ENCODE measurements around the gene NTSR1. TPM values are rescaled to one million over a fixed set of nuclear protein-coding genes. Genes with fewer than 3 reads are reported as not detected.

NTSR1 gene
- total and polyA plus RNA-seq, 11 donors: 0.01 to 0.32 (median 0.07) TPM; not detected in 7

- no peak for TF ChIP-seq CTCF (IDR thresholded peaks at IDR 0.05)
- TF ChIP-seq POLR2A (IDR thresholded peaks at IDR 0.05): no peak
- no peaks in the 10 kb centered on the region for H3K9me3 ChIP-seq
- intact Hi-C loops (cut with DNase I): no loop called here
- ATAC-seq (no peak), DNase-seq (peak in 2 of 5 donors; percentile 12 to 18)
- peaks cover 0 to 29% (median 2%) of the 10 kb centered on the region in 9 donors for H3K27me3 ChIP-seq
- peaks cover 0 to 5% (median 0%) of the 10 kb centered on the region in 12 donors for H3K4me1 ChIP-seq
- no peaks in the 10 kb centered on the region for H3K36me3 ChIP-seq
- WGBS, 4 donors: 61 to 76% (median 64%) methylated on average over 14 of the region's 14 CpGs
- H3K4me3 ChIP-seq: no peak overlapping the region
- H3K27ac ChIP-seq: peak overlapping the region in 1 of 12 donors; percentile 61
These were observed 43.0 kb downstream of the NTSR1 start for GRCh38 chr20:62751551-62752150.

GRCh38 chr20:62752181-62752670 is 43.6 kb downstream of the NTSR1 start:
- H3K27me3 ChIP-seq: peaks cover 0 to 29% (median 2%) of the 10 kb centered on the region in 9 donors
- no peak for ATAC-seq
- peaks cover 0 to 4% (median 0%) of the 10 kb centered on the region in 12 donors for H3K9me3 ChIP-seq
- 12 to 33% (median 18%) methylated on average over 11 to 22 of the region's 22 CpGs for WGBS, 4 donors
- H3K27ac ChIP-seq: peak overlapping the region in 1 of 12 donors; percentile 61
- TF ChIP-seq CTCF (IDR thresholded peaks at IDR 0.05) (no peak), POLR2A (IDR thresholded peaks at IDR 0.05) (no peak)
- H3K4me3 ChIP-seq: no peak overlapping the region
- peak in 3 of 5 donors; percentile 8 to 50 (median 17) for DNase-seq
- intact Hi-C loops (cut with DNase I): no loop called here
- no peaks in the 10 kb centered on the region for H3K36me3 ChIP-seq
- H3K4me1 ChIP-seq: peaks cover 0 to 5% (median 0%) of the 10 kb centered on the region in 12 donors

- H3K36me3 ChIP-seq: no peaks in the 10 kb centered on the region
- intact Hi-C loops (cut with DNase I): no loop called here
- H3K27ac ChIP-seq: peak overlapping the region in 1 of 12 donors; percentile 61
- H3K4me1 ChIP-seq: peaks cover 0 to 5% (median 0%) of the 10 kb centered on the region in 12 donors
- WGBS, 4 donors: 76 to 88% (median 79%) methylated on average over 24 to 29 of the region's 29 CpGs
- H3K27me3 ChIP-seq: peaks cover 0 to 32% (median 2%) of the 10 kb centered on the region in 9 donors
- ATAC-seq: no peak
- H3K9me3 ChIP-seq: peaks cover 0 to 8% (median 0%) of the 10 kb centered on the region in 12 donors
- H3K4me3 ChIP-seq: no peak overlapping the region
- TF ChIP-seq POLR2A (IDR thresholded peaks at IDR 0.05): no peak
- TF ChIP-seq CTCF (IDR thresholded peaks at IDR 0.05): no peak
- DNase-seq: peak in 3 of 5 donors; percentile 13 to 46 (median 20)
These were observed 44.2 kb downstream of the NTSR1 start for GRCh38 chr20:62752671-62753501.

- DNase-seq: peak in 1 of 5 donors; percentile 10
These were observed 45.0 kb downstream of the NTSR1 start for GRCh38 chr20:62753626-62754025.

More at GRCh38 chr20:62753626-62754025, 45.0 kb downstream of the NTSR1 start:
- H3K9me3 ChIP-seq: peaks cover 0 to 8% (median 0%) of the 10 kb centered on the region in 12 donors
- H3K36me3 ChIP-seq: no peaks in the 10 kb centered on the region
- H3K27ac ChIP-seq: no peak overlapping the region
- H3K27me3 ChIP-seq: peaks cover 0 to 32% (median 2%) of the 10 kb centered on the region in 9 donors
- 93 to 98% (median 95%) methylated on average over 6 to 11 of the region's 11 CpGs for WGBS, 4 donors
- H3K4me3 ChIP-seq: no peak overlapping the region
- peaks cover 0 to 5% (median 0%) of the 10 kb centered on the region in 12 donors for H3K4me1 ChIP-seq
- no peak for ATAC-seq
- intact Hi-C loops (cut with DNase I): no loop called here
- no peak for TF ChIP-seq CTCF (IDR thresholded peaks at IDR 0.05)
- no peak for TF ChIP-seq POLR2A (IDR thresholded peaks at IDR 0.05)

Measured in heart left ventricle (tissue), 16 donors.